K562 (cell line): Measurements from ENCODE around the gene SPRTN. TPM values are rescaled to one million over a fixed set of nuclear protein-coding genes. Genes with fewer than 3 reads are reported as not detected.

Experiments used
- ATAC-seq: fragments of 200-7000 bp; cut with Tn5 transposase; 3 replicates; pipeline ENCODE4 v1.9.1; 2020; ENCODE audit warnings: moderate library complexity
- BruUV-seq: library from RNA; stranded (reverse); fragments of 400-500 nt; replicated peaks from 2 replicates; lab custom pipeline; 2021; lab: Mats Ljungman, UMichigan
- CTCF ChIA-PET: fragments of 300-600 bp; formaldehyde crosslinking; extraction: SDS; loops from one replicate; lab custom pipeline; 2021; ENCODE audit warnings: low intra/inter-chr PET ratio; lab: Yijun Ruan, JAX
- POLR2A ChIA-PET: fragments of 300-600, 350-650 bp; sonication (Branson Sonifier 250); formaldehyde crosslinking; extraction: SDS; loops from one replicate; lab custom pipeline; 2021; ENCODE audit warnings: antibody characterized with exemption, inconsistent platforms; lab: Yijun Ruan, JAX
- DNase-seq, 4 experiments: peaks; one replicate each; pipeline versions ENCODE4 v3.0.0 to v3.0.0-alpha.2; 2011 to 2018; ENCODE audit warnings: low spot score in 3 of 4, mixed read lengths in 3 of 4; ENCODE audit errors: extremely low read depth in 1 of 4
- FAIRE-seq: peaks from 2 replicates; lab custom pipeline; 2011; peaks lifted over from hg19 to GRCh38; lab: Jason Lieb, UNC
- H2AFZ ChIP-seq: 2 replicates; pipeline ENCODE4 v1.6.0; 2011; ENCODE audit warnings: low read depth, low read length, control low read depth, inconsistent platforms
- H3K27ac ChIP-seq: fragments of 200-600 bp; 3 replicates; pipeline ENCODE4 v1.8.0; 2011; ENCODE audit warnings: low read depth, mild to moderate bottlenecking, control low read depth, inconsistent platforms, low read length, moderate library complexity, mixed read lengths; ENCODE audit errors: extremely low read depth
- H3K27me3 ChIP-seq, 2 experiments: fragments of 300-600 bp in 1 of 2; 2 replicates in 1 of 2; 3 replicates in 1 of 2; pipeline versions ENCODE4 v1.6.0 to v1.8.0; 2011; ENCODE audit warnings: inconsistent platforms in 2 of 2, low read length in 2 of 2, mild to moderate bottlenecking in 1 of 2, mixed read lengths in 1 of 2, moderate library complexity in 1 of 2; ENCODE audit not compliant: control insufficient read depth in 2 of 2, insufficient read depth in 2 of 2
- H3K36me3 ChIP-seq: fragments of 300-600 bp; 3 replicates; pipeline ENCODE4 v1.8.0; 2011; ENCODE audit warnings: mild to moderate bottlenecking, low read length, inconsistent platforms; ENCODE audit not compliant: control insufficient read depth, insufficient read depth
- H3K4me1 ChIP-seq, 2 experiments: fragments of 200-600 bp in 1 of 2; replicated peaks in 1 of 2; 2 replicates in 1 of 2; 3 replicates in 1 of 2; pipeline versions ENCODE4 v1.5.1 to v1.8.0; 2011; ENCODE audit warnings: inconsistent platforms in 2 of 2, low read length in 2 of 2, mild to moderate bottlenecking in 1 of 2, mixed read lengths in 1 of 2, moderate library complexity in 1 of 2; ENCODE audit not compliant: control insufficient read depth in 2 of 2, insufficient read depth in 2 of 2
- H3K4me2 ChIP-seq: 2 replicates; pipeline ENCODE4 v1.6.1; 2011; ENCODE audit warnings: low read length, control low read depth, inconsistent platforms, mixed read lengths; ENCODE audit not compliant: insufficient read depth
- H3K4me3 ChIP-seq: fragments of 200-600 bp; sonication (generic), shearing (Covaris generic); 2 replicates; pipeline ENCODE4 v1.5.1; 2016; ENCODE audit warnings: control low read depth, inconsistent platforms
- H3K79me2 ChIP-seq: fragments of 200-600 bp; 3 replicates; pipeline ENCODE4 v1.8.0; 2011; ENCODE audit warnings: low read length, inconsistent platforms; ENCODE audit not compliant: control insufficient read depth, insufficient read depth
- H3K9ac ChIP-seq, 2 experiments: 2 replicates each; pipeline versions ENCODE4 v1.6.0 to v1.6.1; 2011; ENCODE audit warnings: low read depth in 2 of 2, low read length in 2 of 2, control low read depth in 1 of 2, inconsistent platforms in 1 of 2, mild to moderate bottlenecking in 1 of 2, mixed read lengths in 1 of 2; ENCODE audit not compliant: insufficient read depth in 1 of 2
- H3K9me1 ChIP-seq: one replicate; pipeline ENCODE4 v1.6.0; 2011; ENCODE audit warnings: inconsistent platforms, mild to moderate bottlenecking, low read length, moderate library complexity; ENCODE audit not compliant: control insufficient read depth, insufficient read depth
- H3K9me3 ChIP-seq: replicated peaks from 2 replicates; pipeline ENCODE4 v1.5.1; 2011; ENCODE audit warnings: low read depth, low read length, inconsistent platforms; ENCODE audit not compliant: control insufficient read depth, insufficient read depth
- H4K20me1 ChIP-seq: replicated peaks from 2 replicates; pipeline ENCODE4 v1.6.1; 2011; ENCODE audit warnings: low read length, inconsistent platforms, mixed read lengths; ENCODE audit not compliant: control insufficient read depth, insufficient read depth
- ATF3 ChIP-seq, 2 experiments: fragments of 450-650 bp in 1 of 2; sonication (generic) in 1 of 2; formaldehyde crosslinking in 1 of 2; IDR thresholded peaks in 1 of 2; conservative IDR thresholded peaks in 1 of 2; 2 replicates each; pipeline versions ENCODE4 v1.6.1 to v1.8.1; 2016 to 2023; ENCODE audit warnings: mild to moderate bottlenecking in 2 of 2, moderate library complexity in 2 of 2, inconsistent platforms in 1 of 2, missing genetic modification reagents in 1 of 2
- HCFC1 ChIP-seq: IDR thresholded peaks from 2 replicates; pipeline ENCODE4 v1.6.1; 2012; ENCODE audit warnings: low read depth, low read length, improper control_type of control experiment
- NONO ChIP-seq, 2 experiments: fragments of 200-400 bp in 1 of 2; fragments of 450-650 bp in 1 of 2; formaldehyde crosslinking in 1 of 2; IDR thresholded peaks; 2 replicates each; pipeline ENCODE4 v1.6.1; 2017; ENCODE audit warnings: low read depth in 2 of 2, mild to moderate bottlenecking in 2 of 2, moderate library complexity in 2 of 2, low read length in 1 of 2
- PBX2 ChIP-seq, 2 experiments: IDR thresholded peaks in 1 of 2; conservative IDR thresholded peaks in 1 of 2; 2 replicates each; pipeline ENCODE4 v1.6.1; 2016; ENCODE audit warnings: low read depth in 2 of 2, mild to moderate bottlenecking in 1 of 2, missing compliant biosample characterization in 1 of 2, missing genetic modification characterization in 1 of 2, moderate library complexity in 1 of 2
- WGBS: fragments of 100-300 bp; shearing (Covaris generic); methylation state at CpG from one replicate; pipeline ENCODE4 v1.1.6; 2016; ENCODE audit warnings: low coverage, mixed read lengths; ENCODE audit not compliant: insufficient coverage; ENCODE audit errors: missing lambda C conversion rate; 5-methylcytosine and 5-hydroxymethylcytosine counted together
- in situ Hi-C: fragments of 300-500 bp; cut with MboI; formaldehyde crosslinking; loops from 4 replicates; pipeline ENCODE4 v1.15.0; 2018; ENCODE audit warnings: inconsistent platforms, mixed read lengths
- intact Hi-C: fragments of 100-400 bp; cut with micrococcal nuclease; formaldehyde crosslinking; loops from 2 replicates; pipeline ENCODE4 v1.14.2; 2022
- polyA plus RNA-seq, 8 experiments: library from polyadenylated mRNA; depleted of rRNA in 4 of 8; stranded (reverse) in 5 of 8; unstranded in 3 of 8; fragments of >200 nt; fragmentation: Nextera tagmentation in 2 of 8; fragmentation: Illumina TruSeq in 1 of 8; extraction: Ambion mirVana in 2 of 8; extraction: Trizol in 1 of 8; gene quantifications; 2 replicates each; pipeline versions ENCODE4 v1.2.1 to v1.2.3, GENCODE V29; 2011 to 2014; ENCODE audit warnings: inconsistent platforms in 1 of 8, missing spikeins in 1 of 8
- total RNA-seq, 7 experiments: library from RNA; depleted of rRNA in 6 of 7; stranded (reverse); fragments of >200 nt in 6 of 7; fragmentation: Illumina TruSeq in 2 of 7; extraction: Trizol in 2 of 7; gene quantifications; 2 replicates each; pipeline versions ENCODE4 v1.2.1 to v1.2.3, GENCODE V29; 2011 to 2021; ENCODE audit warnings: low replicate concordance in 1 of 7

The SPRTN gene
- total and polyA plus RNA-seq, 9 of the 15 experiments (the other 6 are each of a cell fraction or from before 2014, with no cell fraction given): 8.1 to 32.5 (median 21.2) TPM

- TF ChIP-seq PBX2 (CRISPR knock-in tag; IDR thresholded peaks at IDR 0.05; ENCODE audit: low read depth) (no peak), PBX2 (tag; conservative IDR thresholded peaks at IDR 0.05; ENCODE audit: low read depth) (peak; percentile 62)
- TF ChIP-seq, all 486 proteins: peak for 4
Observed at GRCh38 chr1:231387770-231388669, 49.9 kb downstream of the SPRTN start (continued).

GRCh38 chr1:231390071-231390470, 52.0 kb downstream of the SPRTN start:
- 88% methylated on average over 2 of the region's 2 CpGs for WGBS
- Histone ChIP-seq H3K27ac (no peak overlapping the region), H3K4me1 (no peaks in the 10 kb centered on the region), H3K9ac (no peak overlapping the region), H3K4me2 (no peak overlapping the region), H3K4me3 (no peak overlapping the region), H3K36me3 (peaks cover 5% of the 10 kb centered on the region; the same call in 2 of the 3 replicates), H3K9me1 (no peaks in the 10 kb centered on the region), H3K79me2 (peaks cover 87% of the 10 kb centered on the region), H3K27me3 (no peaks in the 10 kb centered on the region), H2AFZ (no peak overlapping the region), H3K9me3 (no peaks in the 10 kb centered on the region), H4K20me1 (peaks cover 12% of the 10 kb centered on the region; the same call in 1 of the 2 replicates)
- TF ChIP-seq NONO (IDR thresholded peaks at IDR 0.05; ENCODE audit: low read depth in 2 of 2, low read length in 1 of 2) (no peak), HCFC1 (no peak), ATF3 (IDR thresholded peaks at IDR 0.05) (no peak), ATF3 (CRISPR knock-in tag; conservative IDR thresholded peaks at IDR 0.05) (no peak)
- POLR2A ChIA-PET: no interaction called here
- CTCF ChIA-PET: no interaction called here
- in situ Hi-C loops (no loop called here), intact Hi-C loops (no loop called here)
- FAIRE-seq (no peak), ATAC-seq (no peak), DNase-seq (no peak)
- no TSS peak for BruUV-seq
